HG02943 (cell line): ENCODE measurements around the gene RRM2.

ENCODE experiments used
- ATAC-seq: cut with Tn5 transposase; IDR thresholded peaks from one replicate; pipeline ENCODE4 v1.9.1; 2021; ENCODE audit warnings: mild to moderate bottlenecking, low read depth, moderate library complexity; ENCODE audit not compliant: unreplicated experiment

The RRM2 gene

GRCh38 chr2:10148268-10148667 lies 25.7 kb downstream of the RRM2 start:
- no peak for ATAC-seq

- ATAC-seq = no peak
Measured at GRCh38 chr2:10149635-10150034, 27.1 kb downstream of the RRM2 start.

DNA sequence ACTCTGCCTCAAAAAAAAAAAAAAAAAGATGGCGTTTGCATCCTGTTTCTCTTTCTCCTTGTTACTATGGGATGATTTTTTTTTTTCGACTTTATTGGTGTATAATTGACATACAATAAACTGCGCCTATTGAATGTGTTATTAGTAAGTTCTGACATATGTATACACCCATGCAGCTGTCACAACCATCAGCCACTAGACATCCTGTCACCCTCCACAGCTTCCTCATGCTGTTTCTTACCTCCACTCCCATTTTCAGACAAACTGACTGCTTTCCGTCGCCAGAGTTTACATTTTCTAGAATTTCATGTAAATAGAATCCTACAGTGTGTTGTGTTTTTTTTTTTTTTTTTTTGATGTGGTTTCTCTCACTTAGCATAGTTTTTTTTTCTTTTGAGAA lies 27.9 kb downstream of the RRM2 start:
- no peak for ATAC-seq

GRCh38 chr2:10151462-10151861 lies 28.9 kb downstream of the RRM2 start:
- ATAC-seq = no peak

DNA sequence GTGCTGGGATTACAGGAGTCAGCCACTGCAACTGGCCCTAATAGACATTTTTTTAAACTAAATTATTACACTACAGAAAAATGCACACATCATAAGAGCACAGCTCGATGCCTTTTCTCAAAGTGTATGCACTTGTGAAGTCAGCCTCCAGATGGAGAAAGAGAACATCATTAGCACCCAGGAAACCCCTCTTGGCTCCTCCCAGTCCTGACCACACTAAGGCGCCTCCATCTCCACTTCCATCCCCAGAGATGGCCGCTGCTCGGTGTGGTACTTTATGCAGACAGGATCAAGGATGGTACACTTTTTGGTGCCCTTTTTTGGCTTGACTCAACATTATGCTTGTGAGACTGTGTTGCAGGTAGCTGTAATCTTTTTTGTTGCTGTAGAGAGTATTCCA lies 34.8 kb downstream of the RRM2 start:
- ATAC-seq = no peak

DNA sequence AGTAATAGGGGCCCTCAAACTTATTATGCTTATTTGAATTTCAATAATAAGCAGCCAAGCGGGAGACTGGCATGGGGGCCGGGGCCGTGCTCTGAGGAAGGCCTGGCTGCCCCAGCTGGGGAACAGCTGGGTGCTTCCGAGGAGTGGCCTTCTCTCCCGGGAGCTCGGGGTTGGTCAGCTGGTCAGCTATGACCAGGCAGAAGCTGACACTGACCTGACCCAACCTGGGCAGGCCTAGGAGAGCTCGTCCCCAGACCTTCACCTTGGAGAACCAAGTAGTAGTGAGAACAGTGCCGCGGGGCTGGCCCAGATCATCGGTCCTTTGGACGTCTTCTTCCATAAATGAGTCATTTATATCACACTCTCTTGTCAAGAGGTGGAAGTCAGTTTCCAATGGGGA lies 36.1 kb downstream of the RRM2 start:
- ATAC-seq = no peak

GRCh38 chr2:10159086-10159485 lies 36.5 kb downstream of the RRM2 start:
- ATAC-seq = no peak

DNA sequence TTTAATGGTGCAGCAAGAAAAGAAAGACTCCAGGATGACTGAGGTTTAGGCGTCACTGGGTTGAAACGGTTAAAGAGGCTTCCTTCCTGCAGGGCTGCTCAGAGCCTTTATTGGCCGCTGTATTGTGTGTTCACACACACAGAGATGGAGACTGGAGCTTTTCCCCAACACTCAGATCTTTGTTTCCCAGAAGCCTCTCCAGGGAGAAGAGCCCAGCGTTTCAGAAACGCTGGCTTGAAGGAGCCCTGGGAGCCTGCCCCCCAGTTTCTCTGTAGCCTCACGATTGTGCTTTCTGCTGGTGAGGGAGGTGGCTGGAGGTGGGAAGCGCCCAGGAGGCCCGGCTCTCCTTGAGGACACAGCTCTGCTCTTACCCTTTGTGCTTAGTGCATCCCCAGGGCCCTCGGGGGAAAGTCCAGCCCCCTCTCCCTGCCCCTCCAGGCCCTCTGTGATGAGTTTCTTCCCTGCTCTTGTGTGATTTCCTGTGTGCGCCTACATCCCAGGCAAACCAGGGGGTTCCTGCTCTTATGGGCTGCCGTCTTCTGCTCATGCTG lies 37.1 kb downstream of the RRM2 start:
- no peak for ATAC-seq

- ATAC-seq = no peak
Measured at GRCh38 chr2:10160203-10160955, 37.8 kb downstream of the RRM2 start.

DNA sequence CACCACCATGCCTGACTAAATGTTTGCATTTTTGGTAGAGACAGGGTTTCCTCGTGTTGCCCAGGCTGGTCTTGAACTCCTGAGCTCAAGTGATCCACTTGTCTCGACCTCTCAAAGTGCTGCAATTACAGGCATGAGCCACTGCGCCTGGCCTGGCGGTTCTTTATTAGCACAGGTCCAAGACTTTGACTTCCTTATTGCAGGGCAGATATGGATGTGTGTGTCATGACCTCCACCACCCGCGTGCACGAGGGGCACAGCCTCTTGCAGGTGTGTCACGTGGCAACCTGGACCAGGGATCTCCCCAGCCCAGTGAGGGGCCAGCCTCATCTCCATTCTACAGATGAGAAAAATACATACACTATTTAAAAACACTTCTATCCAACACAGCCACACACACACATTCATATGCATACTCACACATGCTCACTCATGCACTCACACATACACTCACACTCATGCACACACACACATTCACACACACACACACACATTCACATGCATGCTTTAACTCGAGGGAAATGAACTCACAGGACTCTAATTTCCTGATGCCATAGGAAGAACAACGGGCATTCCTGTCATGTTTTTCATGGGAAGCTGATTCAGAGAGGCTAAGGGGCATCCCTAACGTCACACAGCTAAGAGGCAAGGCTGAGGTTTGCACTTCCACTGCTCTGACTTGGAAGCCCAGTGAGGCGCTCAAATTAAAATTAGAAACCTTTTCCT lies 38.8 kb downstream of the RRM2 start:
- no peak for ATAC-seq

DNA sequence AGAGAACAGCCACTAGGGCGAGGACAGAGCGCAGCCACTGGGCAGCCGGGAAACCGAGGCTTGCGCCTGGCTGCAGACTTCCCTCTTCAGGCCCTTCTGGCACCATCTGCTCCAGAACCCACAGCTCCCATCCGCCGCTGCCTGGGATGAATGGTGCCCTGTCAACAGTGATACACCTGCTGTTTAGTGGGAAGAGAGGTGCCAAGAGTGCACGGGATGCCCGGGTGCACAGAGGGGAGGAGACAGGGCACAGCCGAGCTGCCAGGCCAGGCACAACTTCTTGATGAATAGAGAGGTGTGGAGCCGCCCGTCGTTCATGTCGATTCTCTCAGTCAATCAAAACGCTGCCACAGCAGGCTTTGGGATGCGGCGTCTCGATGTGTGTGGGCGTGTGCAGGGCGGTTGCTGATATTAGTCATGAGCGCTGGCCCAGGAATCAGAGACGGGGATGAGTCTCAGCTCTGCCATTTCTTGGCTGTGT lies 39.5 kb downstream of the RRM2 start:
- ATAC-seq = no peak

GRCh38 chr2:10162586-10163497 lies 40.3 kb downstream of the RRM2 start:
- no peak for ATAC-seq

DNA sequence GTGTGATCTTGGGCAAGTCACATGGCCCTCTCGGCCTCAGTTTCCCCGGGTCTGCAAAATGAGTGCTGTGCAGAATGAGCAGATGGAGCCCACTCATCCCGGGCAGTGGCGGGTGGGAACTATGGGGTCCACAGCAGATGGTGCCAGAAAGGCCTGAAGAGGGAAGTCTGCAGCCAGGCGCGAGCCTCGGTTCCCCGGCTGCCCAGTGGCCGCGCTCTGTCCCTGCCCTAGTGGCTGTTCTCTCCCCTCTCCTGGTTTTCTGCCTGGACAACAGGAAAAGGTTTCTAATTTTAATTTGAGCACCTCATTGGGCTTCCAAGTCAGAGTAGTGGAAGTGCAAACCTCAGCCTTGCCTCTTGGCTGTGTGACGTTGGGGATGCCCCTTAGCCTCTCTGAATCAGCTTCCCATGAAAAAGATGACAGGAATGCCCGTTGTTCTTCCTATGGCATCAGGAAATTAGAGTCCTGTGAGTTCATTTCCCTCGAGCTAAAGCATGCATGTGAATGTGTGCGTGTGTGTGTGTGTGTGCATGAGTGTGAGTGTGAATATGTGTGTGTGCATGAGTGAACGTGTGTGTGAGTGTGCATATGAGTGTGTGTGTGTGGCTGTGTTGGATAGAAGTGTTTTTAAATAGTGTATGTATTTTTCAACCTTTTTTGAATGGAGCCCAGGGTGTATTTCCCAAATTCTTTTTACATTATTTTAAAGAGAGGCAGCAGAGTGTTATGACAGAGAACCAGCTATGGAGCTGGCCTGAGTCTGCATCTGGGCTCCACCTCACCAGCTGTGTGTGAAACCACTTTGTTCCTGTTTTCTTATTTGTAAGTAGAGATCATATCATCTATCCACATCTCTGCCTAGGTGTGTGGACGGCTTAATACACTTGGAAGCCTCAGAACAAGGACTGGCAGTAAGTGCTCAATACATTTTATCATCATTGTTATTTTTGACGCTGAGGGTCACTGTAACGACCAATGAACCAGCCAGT lies 41.3 kb downstream of the RRM2 start:
- no peak for ATAC-seq

DNA sequence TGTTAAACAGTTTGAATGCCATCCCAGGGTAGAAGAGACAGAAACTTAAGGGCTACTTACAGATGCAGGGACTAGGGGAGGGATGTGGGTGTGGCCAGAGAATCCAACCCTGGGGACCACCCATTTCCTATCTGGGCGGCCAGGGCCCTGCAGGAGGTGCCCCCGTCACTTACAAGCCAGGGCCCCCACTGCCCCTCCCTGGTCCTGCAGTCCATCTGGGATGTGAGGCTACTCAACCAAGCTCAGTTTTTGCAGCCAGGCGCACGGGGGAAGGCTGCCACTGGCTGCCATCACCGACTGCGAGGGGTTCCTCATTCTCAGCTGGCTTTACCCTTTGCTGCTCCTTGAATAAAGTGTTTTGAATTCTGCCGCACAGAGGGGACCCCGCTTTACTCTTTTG lies 42.1 kb downstream of the RRM2 start:
- no peak for ATAC-seq

DNA sequence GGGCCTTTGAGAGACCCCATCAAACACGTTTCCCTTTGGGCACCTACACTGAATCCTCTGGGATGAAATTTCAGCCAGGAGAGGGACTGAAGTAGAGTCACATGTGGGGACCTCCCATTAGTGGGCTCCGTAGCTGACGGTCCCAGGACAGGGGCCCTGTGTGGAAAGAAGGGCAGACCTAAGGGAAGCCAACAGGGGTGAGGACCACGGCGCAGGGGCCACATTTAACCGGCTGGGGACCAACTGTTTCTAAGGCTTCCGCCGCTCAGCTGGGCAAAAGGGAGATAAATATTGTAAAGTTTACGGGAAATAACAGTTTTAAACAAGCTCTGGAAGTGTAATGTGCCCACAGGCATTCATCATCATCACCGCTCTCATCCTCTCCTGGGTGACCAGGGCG lies 42.7 kb downstream of the RRM2 start:
- no peak for ATAC-seq

GRCh38 chr2:10165861-10166675 lies 43.5 kb downstream of the RRM2 start:
- no peak for ATAC-seq

DNA sequence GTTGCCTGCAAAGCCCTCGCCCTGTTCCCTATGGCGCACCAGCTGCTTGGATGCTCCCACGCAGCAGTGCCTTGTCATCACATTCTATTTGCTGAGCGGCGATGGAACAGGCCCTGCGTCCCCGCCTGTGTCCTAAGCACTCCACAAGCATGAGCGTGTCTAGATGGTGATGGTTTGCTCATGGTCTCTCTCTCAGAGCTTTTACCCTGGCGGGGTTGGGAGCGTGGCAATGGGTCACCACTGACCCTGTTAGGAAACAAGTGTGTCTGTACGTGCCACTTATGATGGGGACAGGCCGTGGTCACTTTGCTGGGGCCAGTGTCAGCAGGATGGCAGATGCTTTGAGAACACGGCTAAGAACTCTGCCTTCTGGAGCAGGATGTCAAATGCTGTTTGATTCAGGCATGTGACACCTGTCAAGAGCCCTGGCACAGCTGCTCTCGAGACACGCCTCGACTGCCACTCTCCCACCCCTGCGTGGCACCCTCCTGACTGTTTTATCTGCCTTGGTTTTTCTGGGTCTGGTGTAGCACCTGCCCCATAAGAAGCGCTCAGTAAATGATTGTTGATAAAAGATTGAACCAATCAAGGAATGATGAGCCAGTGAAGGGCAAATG lies 44.2 kb downstream of the RRM2 start:
- no peak for ATAC-seq

DNA sequence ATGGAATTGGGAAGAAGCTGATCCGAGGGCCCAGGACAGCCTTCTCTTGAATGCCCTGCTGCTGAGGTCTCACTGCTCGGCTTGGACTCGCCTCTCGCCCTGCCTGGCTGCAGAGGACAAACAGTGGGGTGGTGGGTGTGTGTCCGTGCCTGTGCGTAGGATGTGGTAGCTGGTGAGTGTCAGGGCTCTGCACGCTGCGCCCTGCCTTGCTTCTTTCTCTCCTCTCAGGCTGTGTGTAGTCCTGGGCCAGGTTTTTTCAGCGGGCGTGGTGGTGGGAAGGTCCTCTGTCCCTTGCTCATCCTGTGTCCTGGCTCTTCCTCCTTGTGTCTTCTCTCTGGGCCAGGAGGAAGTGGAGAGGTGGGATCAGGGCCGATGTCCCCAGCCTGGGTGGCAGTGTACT lies 44.8 kb downstream of the RRM2 start:
- ATAC-seq = no peak
